Hepatic stellate cell (primary cell): Measurements from ENCODE around the gene SERPINA9.

Experiments used
- DNase-seq: peaks from one replicate; pipeline ENCODE4 v3.0.0; 2011; ENCODE audit warnings: low spot score

Gene SERPINA9

DNA sequence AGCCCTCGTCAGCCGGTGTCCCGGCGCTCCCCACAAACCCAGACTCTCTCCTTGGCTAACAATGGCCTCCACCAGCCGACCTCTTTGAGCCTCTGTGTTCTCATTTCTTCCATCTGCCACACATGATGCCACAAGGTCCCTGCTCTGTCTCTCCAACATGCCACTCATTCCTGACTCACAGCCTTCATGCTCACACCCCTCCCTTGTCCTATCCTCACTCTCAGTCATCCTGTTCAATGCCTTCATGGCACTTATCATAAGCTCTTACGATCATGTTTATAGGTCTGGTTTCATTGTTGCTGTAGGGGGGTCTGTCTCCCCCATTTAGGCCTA, 13.8 kb downstream of the SERPINA9 start:
- DNase-seq: no peak

DNA sequence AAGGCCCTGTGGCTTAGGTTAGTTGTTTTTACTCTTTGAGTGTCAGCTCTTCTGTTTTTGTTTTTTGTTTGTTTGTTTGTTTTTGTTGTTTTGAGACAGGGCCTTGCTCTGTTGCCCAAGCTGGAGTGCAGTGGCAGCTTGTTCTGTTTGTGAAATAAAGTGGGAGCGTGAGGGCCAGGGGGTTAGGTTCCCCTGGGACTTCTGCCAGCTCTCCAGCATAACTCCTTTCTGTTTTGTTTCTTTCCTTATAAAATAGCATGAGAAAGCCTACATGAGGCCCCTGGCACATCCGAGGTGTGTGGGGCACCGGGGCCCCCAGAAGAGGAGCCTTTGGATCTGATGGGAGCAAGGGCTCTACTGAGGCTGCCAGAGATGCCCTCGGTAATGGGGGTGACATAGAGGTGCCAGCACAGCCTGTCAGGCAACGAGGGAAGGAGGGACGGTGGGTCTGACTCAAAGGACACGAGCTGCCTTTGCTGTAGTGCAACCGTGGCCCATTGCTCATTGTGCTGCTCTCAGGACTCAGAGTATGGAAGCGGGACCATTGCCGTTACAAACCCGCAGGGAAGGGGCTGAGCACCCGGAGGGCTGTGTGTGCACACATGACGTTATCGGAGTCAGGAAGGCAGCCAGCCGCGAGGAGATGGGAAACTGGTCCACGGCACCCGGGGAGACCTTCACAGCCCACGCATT, 14.3 kb downstream of the SERPINA9 start:
- no peak for DNase-seq

DNA sequence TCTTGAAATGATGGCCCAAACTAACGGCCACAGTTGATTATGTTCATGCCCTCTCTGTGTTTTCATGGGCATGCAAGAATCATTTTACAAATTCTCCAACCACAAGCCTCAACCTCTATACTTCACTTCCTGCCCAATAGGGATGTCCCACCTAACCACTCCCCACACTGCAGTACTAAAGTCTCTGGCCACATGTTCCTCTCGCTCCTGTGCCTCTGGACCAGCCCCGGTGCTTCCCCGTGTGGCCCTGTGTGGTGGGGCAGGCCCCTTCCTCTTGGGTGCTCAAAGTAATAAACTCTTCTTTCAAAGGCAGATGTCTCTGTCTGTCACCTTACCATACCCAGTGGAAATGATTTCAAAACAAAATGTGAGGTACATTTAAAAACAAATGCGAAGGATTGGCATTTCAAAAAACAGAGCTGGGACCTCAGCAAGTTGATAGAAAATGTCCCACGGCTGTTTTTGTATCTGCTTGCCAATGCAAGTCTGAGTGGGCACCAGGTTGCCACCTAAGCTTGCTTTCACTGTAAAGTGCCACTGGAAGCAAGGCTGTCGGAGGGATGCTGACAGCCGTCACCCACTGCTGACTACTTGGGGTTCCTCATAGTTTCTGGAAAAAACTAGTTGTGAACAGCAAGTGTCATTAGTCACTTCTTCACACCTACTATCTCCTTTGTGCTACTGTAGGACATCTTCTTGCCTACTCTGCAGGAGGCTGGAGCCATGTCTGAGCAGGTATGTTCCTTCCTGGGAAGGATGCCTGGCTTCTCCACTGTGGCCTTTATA, 15.2 kb downstream of the SERPINA9 start:
- no peak for DNase-seq

DNA sequence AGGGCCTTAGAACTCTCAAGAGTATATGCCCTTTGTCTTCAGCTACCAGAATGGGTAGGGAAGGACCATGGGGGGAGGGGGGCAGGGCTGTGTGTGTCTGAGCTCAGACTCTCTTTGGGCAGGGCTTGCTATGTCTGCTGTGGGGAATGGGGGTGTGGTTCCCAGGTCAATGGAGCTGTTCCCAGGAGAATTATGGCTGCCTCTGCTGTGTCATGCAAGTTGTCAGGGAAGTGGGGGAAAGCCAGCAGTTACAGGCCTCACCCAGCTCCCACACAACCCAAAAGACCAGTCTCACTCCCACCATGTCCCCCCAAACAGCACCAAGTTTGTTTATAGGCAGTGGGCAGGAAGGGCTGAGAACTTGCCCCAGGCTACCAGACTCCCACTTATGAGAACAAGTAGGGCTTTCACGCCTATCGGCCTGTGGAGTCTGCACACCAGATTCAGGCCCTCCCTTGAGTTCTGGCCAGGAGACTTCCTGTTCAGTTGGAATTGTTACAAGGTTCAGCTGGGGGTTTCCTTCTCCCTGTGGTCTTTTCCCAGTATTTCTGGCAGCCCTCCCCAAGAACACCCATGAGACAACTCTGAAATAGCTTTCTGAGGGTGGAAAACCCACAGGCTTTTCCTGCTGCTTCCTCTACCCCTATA, 17.3 kb downstream of the SERPINA9 start:
- DNase-seq: no peak

DNA sequence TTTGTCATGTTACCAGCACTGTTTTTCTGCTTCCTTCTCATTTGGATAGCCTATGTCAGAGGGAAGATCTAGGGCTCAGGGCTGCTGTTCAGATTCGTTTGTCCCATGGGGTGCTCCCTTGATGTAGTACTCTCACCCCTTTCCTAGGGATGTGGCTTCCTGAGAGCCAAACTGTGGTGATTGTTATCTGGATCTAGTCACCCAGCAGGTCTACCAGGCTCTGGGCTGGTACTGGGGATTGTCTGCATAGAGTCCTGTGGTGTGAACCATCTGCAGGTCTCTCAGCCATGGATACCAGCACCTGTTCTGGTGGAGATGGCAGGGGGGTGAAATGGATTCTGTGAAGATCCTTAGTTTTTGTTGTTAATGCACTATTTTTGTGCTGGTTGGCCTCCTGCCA, 17.9 kb downstream of the SERPINA9 start:
- no peak for DNase-seq

DNA sequence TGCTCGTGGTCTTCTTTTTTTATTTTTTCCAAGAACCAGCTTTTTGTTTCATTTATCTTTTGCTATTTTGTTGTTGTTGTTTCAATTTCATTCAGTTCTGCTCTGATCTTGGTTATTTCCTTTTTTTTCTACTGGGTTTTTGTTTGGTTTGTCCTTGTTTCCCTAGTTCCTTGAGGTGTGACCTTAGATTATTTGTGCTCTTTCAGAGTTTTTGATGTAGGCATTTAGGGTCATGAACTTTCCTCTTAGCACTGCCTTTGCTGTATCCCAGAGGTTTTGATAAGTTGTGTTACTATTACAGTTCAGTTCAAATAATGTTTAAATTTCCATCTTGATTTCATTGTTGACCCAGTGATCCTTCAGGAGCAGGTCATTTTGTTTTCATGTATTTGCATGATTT, 20.1 kb downstream of the SERPINA9 start:
- no peak for DNase-seq

DNA sequence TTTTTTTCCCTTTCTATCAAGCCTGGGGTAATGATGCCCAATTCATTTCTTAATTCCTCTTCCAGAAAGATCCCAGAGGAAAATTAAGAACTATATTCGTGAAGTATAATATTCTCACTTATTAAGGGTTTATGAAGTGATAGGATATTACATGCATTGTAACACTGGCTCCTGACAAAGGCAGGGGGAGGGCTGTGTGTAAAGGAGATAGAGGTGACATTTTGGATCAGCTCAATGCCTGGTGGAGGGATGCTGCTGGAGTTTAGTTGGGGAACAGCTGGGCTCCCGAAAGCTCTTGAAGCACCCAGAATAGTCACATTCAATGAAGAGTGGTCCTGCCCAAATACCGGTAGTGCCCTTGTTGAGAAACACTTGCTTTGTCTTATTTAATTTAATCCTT, 24.2 kb downstream of the SERPINA9 start:
- no peak for DNase-seq

DNA sequence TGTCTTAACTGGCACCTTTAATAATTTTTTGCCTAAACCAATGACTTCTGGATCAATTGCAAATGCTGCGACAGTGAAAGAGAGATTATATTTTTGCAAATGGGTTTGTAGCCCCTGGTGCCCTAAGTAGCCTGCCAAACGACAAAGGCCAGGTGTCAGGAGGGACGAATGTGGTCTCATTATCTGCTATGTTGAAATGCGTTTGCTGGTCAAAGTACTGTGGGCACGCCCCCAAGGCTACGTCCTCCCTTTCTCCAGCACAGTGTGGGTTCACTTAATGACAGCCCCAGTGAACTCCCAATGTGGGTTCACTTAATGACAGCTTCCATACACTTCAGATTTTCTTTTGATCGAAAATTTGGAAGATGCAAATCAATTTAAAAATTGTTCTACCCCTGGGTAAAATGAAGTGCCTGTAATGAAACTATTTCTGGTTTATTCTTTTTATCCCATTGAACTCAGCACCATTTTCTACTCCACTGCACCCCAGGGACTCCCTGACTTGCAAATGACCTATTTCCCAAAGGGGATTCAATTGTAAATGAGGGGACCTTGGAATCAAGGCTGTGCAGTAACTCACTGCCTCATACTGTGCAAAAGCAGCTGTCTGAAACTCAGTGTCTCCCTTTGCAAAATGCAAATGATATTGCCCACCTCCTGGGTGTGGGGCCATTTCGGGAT, 24.8 kb downstream of the SERPINA9 start:
- DNase-seq: no peak

DNA sequence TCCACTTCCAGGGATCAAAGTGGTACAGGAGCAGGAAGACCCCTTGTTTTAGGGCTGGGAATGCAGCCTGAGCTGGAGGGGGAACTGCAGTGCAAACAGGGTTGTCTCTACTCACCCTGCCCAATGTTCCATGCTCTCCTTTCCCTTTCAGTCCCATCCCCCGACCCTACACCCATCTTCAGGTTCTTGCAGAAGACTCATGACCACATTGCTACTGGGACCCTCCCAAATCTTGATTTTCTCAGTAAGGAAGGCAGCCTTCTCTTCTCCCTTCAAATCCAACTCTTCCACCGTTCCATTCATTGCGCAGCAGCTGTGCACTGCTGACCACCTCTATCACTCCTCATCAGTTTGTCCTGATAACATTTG, 25.3 kb downstream of the SERPINA9 start:
- no peak for DNase-seq

DNA sequence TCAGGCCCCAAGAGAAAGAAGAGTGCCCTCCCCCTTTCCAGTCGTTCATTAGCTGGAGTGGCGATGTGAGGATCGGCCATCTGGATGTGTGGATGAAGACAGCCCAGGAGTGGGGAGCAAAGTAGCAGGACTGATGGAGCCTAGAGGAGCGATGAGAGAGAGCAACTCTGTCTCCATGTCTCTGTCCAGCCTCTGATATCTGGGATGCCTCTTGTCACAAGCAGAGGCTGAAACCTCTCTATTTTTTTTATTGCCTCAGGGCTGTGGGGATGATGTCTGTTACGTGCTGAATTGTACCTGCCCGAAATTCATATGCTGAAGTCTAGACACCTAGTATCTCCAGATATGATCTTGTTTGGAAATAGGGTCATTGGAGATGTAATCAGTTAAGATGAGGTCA, 26.1 kb downstream of the SERPINA9 start:
- no peak for DNase-seq

DNA sequence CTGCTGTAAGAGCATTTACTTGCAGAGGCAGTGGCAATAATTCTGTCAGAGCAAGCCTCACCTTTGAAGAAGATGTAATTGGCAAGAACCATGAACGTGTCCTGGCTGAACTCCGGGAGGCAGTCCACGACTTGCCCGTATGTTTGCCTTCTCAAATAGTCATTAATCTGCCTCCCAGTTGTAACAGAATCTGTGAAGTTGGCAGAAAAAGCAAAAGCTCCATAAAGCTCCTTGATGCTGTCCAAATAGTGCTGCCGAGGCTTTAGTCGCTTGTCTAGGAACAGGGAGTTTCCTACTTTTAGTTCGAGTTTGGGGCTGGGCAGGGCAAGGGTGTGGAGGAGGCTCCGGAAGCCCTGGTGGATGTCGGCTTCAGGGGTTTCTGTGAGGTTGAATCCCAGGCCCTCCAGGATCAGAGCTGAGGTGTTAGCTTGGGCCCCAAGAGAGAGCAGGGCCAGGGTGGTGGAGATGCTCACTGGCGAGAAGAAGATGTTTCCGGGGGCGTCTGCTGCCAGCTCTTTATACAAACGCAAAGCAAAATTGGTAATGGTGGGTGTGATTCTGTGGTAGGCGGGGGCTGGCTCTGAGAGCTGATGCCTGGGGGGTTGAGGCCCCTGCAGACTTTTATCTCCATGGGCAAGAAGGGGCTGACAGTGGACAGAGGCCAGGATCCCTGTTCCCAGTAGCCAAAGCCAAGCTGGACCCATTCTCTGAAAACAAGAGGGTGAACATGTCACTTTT, 27.8 kb downstream of the SERPINA9 start:
- DNase-seq: no peak

DNA sequence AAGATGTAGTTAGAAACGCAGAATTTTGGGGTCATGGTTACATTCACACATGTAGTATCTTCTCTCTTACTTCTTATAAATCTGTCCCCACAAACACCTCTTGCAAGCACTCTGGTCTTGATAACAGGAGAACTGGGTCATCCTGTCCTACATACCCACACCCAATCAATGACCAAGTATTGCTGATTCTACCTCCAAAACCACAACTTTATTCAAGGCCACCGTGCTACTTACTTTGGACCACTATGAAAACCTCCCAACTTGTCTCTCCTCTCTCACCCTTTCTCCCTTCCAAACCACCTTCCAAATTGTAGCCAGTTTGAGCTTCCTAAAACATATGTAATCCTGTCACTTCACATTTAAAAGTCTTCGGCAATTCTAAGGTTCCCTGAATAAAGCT, 28.8 kb downstream of the SERPINA9 start:
- no peak for DNase-seq

DNA sequence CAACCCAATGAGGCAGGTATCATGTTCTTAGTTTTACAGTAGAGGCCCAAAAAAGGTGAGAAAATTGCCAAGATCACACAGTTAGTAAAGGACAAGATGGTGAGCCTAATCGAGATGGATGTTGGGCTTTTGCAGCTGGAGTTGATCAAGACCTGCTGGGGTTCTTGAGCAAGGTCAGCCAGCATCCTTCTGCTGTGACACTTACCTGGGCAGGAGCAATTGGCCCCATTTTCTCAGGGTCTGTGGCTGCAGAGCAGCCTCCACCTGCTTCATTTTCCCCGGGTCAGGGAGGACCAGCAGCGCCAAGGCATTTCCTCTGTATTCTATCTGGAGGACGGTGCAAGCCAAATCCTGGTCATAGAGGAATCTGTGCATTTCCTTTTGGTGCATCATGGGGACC, 29.9 kb downstream of the SERPINA9 start:
- no peak for DNase-seq

DNA sequence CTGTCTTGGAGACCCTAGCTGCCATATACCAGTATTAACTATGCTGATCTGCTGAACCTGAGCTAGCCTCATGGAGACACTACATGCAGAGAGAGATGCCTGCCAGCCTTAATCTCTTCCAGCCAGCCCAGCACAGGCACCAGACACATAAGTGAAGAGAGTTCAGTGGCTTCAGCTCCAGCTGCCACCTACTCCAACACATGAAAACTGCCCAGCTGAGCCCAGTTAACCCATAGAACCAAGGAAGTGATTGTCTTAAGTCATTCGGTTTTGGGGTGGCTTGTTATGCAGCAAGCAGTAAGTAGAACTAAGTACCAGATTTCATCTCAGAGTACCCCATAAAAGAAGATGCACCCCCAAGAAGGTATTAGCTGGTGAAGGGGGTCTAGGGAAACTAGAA, 31.0 kb downstream of the SERPINA9 start:
- no peak for DNase-seq

DNA sequence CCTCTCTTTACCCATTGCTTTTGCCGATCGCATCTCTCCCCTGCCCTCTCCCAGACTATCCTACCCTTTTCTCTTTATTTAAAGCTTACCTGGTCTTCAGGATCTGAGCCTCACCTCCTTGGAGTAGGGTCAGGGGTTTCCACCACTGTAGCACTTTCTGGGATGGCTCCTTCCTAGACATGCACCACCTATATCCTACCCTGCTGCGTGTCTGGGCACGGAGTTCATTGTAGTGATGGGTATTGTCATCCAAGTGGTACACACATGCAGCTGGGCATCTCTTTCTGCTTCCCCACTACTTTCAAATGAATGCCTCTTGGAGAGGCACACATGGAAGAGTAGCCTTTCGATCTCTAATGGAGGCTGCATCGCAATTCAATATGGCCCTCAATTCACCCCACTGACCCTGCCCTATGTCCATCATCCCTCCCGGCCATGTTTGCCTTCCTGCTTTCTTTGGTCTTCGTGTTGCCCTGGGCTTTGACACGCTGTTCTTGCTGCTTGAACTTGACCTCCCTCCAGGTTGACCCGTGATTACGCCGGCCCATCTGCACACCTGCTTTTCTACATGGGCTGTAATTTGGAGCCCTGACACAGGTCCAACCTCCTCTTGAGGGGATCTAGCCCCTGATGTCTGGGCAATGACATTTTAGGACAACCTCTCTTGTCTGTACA, 34.3 kb downstream of the SERPINA9 start:
- no peak for DNase-seq

DNA sequence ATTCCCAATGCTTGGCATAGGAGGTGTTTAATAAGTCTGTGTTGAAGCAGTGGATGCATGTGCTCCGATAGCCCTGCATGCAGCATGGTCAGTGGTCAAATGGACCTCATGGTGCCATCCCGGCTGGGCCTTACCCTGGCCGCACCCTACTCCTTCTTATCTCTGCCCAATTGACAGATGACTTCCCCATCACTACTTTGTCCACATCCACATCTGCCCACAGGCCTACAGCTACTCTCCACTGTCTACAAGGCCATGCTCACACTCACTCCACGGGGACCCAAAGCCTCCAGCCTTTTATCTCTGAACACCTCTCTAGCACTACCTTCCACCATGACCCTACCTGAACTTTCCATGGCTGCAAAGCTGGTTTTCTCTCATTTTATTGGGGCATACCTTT, 34.9 kb downstream of the SERPINA9 start:
- no peak for DNase-seq

DNA sequence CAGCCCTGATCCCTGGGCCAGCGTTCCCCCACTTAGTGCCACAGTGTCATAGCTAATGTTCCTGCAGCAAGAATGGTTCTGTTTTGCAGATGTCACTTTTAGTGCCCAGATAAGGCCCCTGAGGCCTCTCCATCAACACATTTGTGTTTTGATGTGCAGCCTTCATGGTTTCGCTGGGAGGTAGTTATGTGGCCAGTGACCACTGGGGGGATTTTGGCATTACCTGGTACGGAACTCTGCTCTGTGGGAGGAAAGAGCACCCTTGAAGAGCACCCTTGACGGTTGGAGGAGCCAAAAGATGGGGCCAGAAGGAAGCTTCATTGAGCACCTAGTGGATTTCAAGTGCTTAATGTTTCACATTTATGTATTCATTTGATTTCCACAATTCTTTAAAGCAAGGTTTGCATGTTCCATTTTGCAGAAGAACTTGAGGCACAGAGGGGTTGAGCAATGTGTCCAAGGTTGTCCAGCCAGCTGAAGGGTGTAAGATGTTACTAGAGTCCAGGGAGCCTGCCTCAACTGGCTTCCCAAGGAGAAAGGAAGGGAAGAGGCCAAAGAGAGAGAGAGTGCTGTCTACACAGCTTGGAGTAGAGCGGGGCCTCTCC, 36.4 kb downstream of the SERPINA9 start:
- DNase-seq: no peak

DNA sequence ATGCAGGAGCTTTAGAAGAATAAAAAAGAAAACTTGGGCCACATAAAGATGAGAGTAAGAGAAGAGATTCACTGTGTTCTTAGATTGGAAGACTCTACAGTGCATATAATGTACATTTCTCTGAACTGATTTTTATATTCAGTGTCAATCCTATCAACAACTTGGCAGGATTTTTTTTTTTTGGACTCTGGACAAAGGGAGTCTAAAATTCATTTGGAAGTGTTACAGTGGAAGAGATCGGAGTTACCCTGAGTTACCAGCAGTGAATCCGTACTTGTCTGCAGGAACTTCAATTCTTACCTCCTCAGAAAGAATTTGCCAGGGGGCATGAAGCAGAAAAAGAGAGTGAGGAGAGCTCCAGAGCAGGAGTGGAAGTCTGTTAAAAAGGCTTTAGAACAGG, 47.4 kb downstream of the SERPINA9 start:
- no peak for DNase-seq

DNA sequence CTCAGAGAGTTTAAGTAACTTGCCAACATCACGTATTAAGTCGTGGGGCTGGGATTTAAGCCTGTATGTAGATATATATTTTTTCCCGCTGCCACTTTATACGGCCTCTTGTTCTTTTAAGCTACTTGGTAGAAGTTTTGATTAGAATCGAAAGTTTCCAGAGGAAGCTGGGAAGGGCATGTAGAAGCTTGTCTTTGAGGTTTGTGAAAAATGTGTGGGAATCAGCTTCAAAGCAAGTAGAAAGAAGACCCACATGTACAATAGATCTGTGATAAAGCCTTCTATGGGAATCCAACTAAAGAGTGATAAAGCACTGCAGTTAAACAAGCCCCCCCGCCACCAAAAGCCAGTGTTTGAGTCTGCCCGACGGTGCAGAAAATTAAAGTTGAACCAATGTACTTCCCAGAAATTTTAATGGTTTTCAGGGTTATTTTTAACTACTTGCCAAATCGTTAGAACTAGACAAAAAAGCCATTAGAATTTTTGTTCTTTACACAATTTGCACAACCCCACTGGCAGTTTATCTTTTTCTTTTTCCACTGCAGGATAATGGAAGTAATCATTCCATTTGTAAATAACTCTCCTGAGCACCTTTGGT, 48.9 kb downstream of the SERPINA9 start:
- no peak for DNase-seq

DNA sequence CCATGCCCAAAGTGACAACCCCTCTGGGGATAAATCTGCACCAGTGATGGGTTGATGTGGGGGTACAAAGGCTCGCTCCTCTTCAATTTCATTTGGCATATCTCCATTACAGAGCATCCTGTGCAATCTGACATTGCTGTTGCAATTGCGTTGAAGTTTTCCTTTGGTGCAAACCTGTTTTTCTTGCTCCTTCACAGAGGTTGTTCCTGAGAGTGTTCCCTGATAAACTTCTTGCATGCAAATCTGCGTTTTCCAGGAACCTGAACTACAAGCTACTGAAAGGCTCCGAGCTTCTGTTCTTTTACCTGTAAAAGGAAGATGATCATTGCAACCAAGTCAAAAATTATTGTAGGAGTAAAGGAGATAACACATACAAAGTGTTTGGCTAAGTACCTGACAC, 49.5 kb downstream of the SERPINA9 start:
- DNase-seq: no peak

DNA sequence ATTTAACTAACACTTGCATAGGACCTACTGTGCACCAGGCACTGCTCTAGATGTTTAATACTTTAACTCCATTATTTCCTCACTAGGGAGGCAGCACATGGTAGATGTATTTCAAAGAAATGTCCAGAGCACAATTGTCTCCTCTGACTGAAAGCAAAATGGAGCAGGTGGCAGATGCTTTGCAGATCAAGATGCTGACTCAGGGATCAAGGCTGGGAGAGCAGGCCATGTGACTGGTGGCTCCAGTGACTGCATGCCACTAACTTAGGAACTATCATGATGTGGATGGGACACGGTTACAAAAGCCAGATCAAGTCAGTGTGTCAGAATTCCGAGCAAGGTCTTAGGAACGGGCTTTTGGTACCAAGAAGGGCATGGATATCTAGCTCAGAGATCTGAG, 51.6 kb downstream of the SERPINA9 start:
- DNase-seq: no peak
